PC-9 (cell line): ENCODE measurements around the gene VILL. TPM values are rescaled to one million over a fixed set of nuclear protein-coding genes. Genes with fewer than 3 reads are reported as not detected.

ENCODE experiments used
- BruUV-seq: library from RNA; stranded (reverse); fragments of 400-500 nt; replicated peaks from 2 replicates; lab custom pipeline; 2021; lab: Mats Ljungman, UMichigan
- CTCF ChIA-PET: fragments of 300-600 bp; sonication (Branson Sonifier 250); formaldehyde crosslinking; loops from one replicate; lab custom pipeline; 2022; ENCODE audit warnings: antibody characterized with exemption; lab: Charles Lee
- POLR2A ChIA-PET: fragments of 300-600 bp; sonication (Branson Sonifier 250); formaldehyde crosslinking; loops from one replicate; lab custom pipeline; 2022; ENCODE audit warnings: antibody characterized with exemption; ENCODE audit not compliant: unreplicated experiment; lab: Charles Lee
- DNase-seq, 2 experiments: peaks; one replicate each; pipeline versions ENCODE4 v3.0.0 to v3.0.0-alpha.2; 2015 to 2022; ENCODE audit warnings: mixed read lengths in 1 of 2
- H2AFZ ChIP-seq: fragments of 200-600 bp; sonication (generic); 2 replicates; pipeline ENCODE4 v1.8.1; 2017; ENCODE audit warnings: antibody characterized with exemption
- H3F3A ChIP-seq: fragments of 200-600 bp; sonication (generic); 2 replicates; pipeline ENCODE4 v1.8.1; 2017; ENCODE audit warnings: antibody characterized with exemption, mild to moderate bottlenecking, low read depth; ENCODE audit not compliant: insufficient read depth
- H3K27ac ChIP-seq: fragments of 200-600 bp; sonication (generic); 2 replicates; pipeline ENCODE4 v1.6.1; 2016; ENCODE audit warnings: mixed run types
- H3K27me3 ChIP-seq: fragments of 200-600 bp; sonication (generic); 2 replicates; pipeline ENCODE4 v1.6.1; 2016; ENCODE audit warnings: low read depth, mixed run types; ENCODE audit not compliant: insufficient read depth
- H3K36me3 ChIP-seq: fragments of 200-600 bp; sonication (generic); 2 replicates; pipeline ENCODE4 v1.6.1; 2016; ENCODE audit warnings: low read depth, mixed run types
- H3K4me1 ChIP-seq: fragments of 200-600 bp; sonication (generic); replicated peaks from 2 replicates; pipeline ENCODE4 v1.6.1; 2016; ENCODE audit warnings: mixed run types; ENCODE audit not compliant: insufficient read depth
- H3K4me2 ChIP-seq: fragments of 200-600 bp; sonication (generic); 2 replicates; pipeline ENCODE4 v1.6.1; 2017; ENCODE audit warnings: mixed run types
- H3K4me3 ChIP-seq: fragments of 200-600 bp; sonication (generic); 2 replicates; pipeline ENCODE4 v1.6.1; 2016; ENCODE audit warnings: mixed run types
- H3K79me2 ChIP-seq: fragments of 200-600 bp; sonication (generic); 2 replicates; pipeline ENCODE4 v1.6.1; 2017; ENCODE audit warnings: low read depth, mixed run types
- H3K9me2 ChIP-seq: fragments of 200-600 bp; sonication (generic); 2 replicates; pipeline ENCODE4 v1.8.1; 2017; ENCODE audit warnings: mild to moderate bottlenecking; ENCODE audit not compliant: insufficient read depth
- H3K9me3 ChIP-seq: fragments of 200-600 bp; sonication (generic); 2 replicates; pipeline ENCODE4 v1.8.1; 2016; ENCODE audit warnings: low read depth; ENCODE audit not compliant: insufficient read depth
- H4K20me1 ChIP-seq: fragments of 200-600 bp; sonication (generic); 2 replicates; pipeline ENCODE4 v1.8.1; 2017; ENCODE audit not compliant: insufficient read depth
- CTCF ChIP-seq: fragments of 200-600 bp; sonication (generic); conservative IDR thresholded peaks from 2 replicates; pipeline ENCODE4 v1.6.1; 2017; ENCODE audit warnings: mixed run types, antibody characterized with exemption, mild to moderate bottlenecking, moderate library complexity
- EZH2 ChIP-seq: fragments of 200-600 bp; sonication (generic); IDR thresholded peaks from 2 replicates; pipeline ENCODE4 v1.8.0; 2017; ENCODE audit warnings: antibody characterized with exemption, low read depth
- intact Hi-C: fragments of 100-400 bp; cut with micrococcal nuclease; formaldehyde crosslinking; loops from one replicate; pipeline ENCODE4 v1.10.0; 2022; ENCODE audit not compliant: unreplicated experiment
- total RNA-seq: library from RNA; stranded (reverse); gene quantifications from 2 replicates; pipeline ENCODE4 v1.2.3, GENCODE V29; 2021

Gene VILL
- total RNA-seq, 1 experiment from 2014 or later, result 14.7 TPM

GRCh38 chr3:37988931-37989525 lies 1.6 kb upstream of the VILL start:
- Histone ChIP-seq H3K4me2 (no peak overlapping the region), H3K4me1 (peaks cover 79% of the 10 kb centered on the region), H3F3A (peaks cover 30% of the 10 kb centered on the region; the same call in 1 of the 2 replicates), H3K27ac (no peak overlapping the region), H3K36me3 (no peaks in the 10 kb centered on the region), H4K20me1 (no peaks in the 10 kb centered on the region), H3K9me3 (no peaks in the 10 kb centered on the region), H3K79me2 (peaks cover 8% of the 10 kb centered on the region; the same call in 1 of the 2 replicates), H2AFZ (no peak overlapping the region), H3K27me3 (no peaks in the 10 kb centered on the region), H3K9me2 (no peaks in the 10 kb centered on the region), H3K4me3 (no peak overlapping the region)
- TF ChIP-seq EZH2 (no peak), CTCF (no peak)
- ChIA-PET CTCF (no interaction called here), POLR2A (no interaction called here)
- intact Hi-C loops, result no loop called here
- no peak for DNase-seq
- no TSS peak for BruUV-seq

GRCh38 chr3:37989821-37990480 lies 635 bp upstream of the VILL start:
- H3K27ac ChIP-seq, result peak overlapping the region; percentile 80; the same call in 1 of the 2 replicates
- H3K9me3 ChIP-seq, result no peaks in the 10 kb centered on the region
- H2AFZ ChIP-seq, result no peak overlapping the region
- ChIA-PET CTCF (interaction anchor here (1.0 kb wide), 1 partner anchor 16 kb away, joined by 4 read pairs; no protein-coding TSS in a partner anchor), POLR2A (interaction anchor here (0.6 kb wide), 1 partner anchor 175 kb away, joined by 5 read pairs; no protein-coding TSS in a partner anchor)
- TF ChIP-seq CTCF (no peak), EZH2 (no peak)
- H3K4me1 ChIP-seq, result peaks cover 81% of the 10 kb centered on the region
- no TSS peak for BruUV-seq
- H3K4me3 ChIP-seq, result peak overlapping the region; percentile 53; the same call in 1 of the 2 replicates
- no peaks in the 10 kb centered on the region for H3K9me2 ChIP-seq
- no peak for DNase-seq
- H3K27me3 ChIP-seq, result no peaks in the 10 kb centered on the region
- H3K36me3 ChIP-seq, result no peaks in the 10 kb centered on the region
- H3F3A ChIP-seq, result peaks cover 34% of the 10 kb centered on the region; the same call in 1 of the 2 replicates
- H4K20me1 ChIP-seq, result no peaks in the 10 kb centered on the region
- peaks cover 8% of the 10 kb centered on the region; the same call in 1 of the 2 replicates for H3K79me2 ChIP-seq
- peak overlapping the region; percentile 74 for H3K4me2 ChIP-seq
- intact Hi-C loops, result loop anchor here (2.0 kb wide), 1 partner anchor 53 kb away; no protein-coding TSS in a partner anchor

GRCh38 chr3:37991109-37991508 lies 523 bp downstream of the VILL start:
- Histone ChIP-seq H4K20me1 (no peaks in the 10 kb centered on the region), H3K27ac (peak overlapping the region; percentile 80), H2AFZ (peak overlapping the region; percentile 52; the same call in 1 of the 2 replicates), H3F3A (peaks cover 38% of the 10 kb centered on the region; the same call in 1 of the 2 replicates), H3K36me3 (no peaks in the 10 kb centered on the region), H3K4me1 (peaks cover 76% of the 10 kb centered on the region), H3K79me2 (peaks cover 8% of the 10 kb centered on the region; the same call in 1 of the 2 replicates), H3K4me2 (peak overlapping the region; percentile 74), H3K9me2 (no peaks in the 10 kb centered on the region), H3K27me3 (no peaks in the 10 kb centered on the region), H3K9me3 (no peaks in the 10 kb centered on the region), H3K4me3 (peak overlapping the region; percentile 53)
- POLR2A ChIA-PET, result interaction anchor here (0.5 to 0.6 kb wide), 2 partner anchors 127 to 809 kb away, joined by 4 read pairs; no protein-coding TSS in a partner anchor
- TF ChIP-seq EZH2 (no peak), CTCF (no peak)
- CTCF ChIA-PET, result interaction anchor here (0.5 to 1.0 kb wide), 3 partner anchors 17 to 345 kb away, joined by 4 to 6 read pairs (median 4); no protein-coding TSS in a partner anchor
- BruUV-seq, result no TSS peak
- intact Hi-C loops, result loop anchor here (2.0 kb wide), 1 partner anchor 54 kb away; no protein-coding TSS in a partner anchor
- no peak for DNase-seq
